ENCODE data around the gene SCAF4.
A peak's percentile ranks its signal among the peaks of the same experiment; 100 is the strongest.
"Not testable (repeated sequence)": the region's sequence is repeated elsewhere in the genome, so short reads cannot be mapped to it uniquely, and the experiment has no call there.

Gene SCAF4

GRCh38 chr21:31737586-31738397 lies 5.9 kb upstream of the SCAF4 start:
- not testable (repeated sequence) for DNase-seq (ENCODE audit: low read depth)

GRCh38 chr21:31735511-31735992 lies 3.6 kb upstream of the SCAF4 start:
- DNase-seq (ENCODE audit: low read depth) = no peak

- DNase-seq (ENCODE audit: low read depth) = no peak
These were observed 1.7 kb upstream of the SCAF4 start for GRCh38 chr21:31733551-31734149.

GRCh38 chr21:31732597-31733550 lies 956 bp upstream of the SCAF4 start:
- DNase-seq (ENCODE audit: low read depth) = no peak

GRCh38 chr21:31731056-31731856 lies 662 bp downstream of the SCAF4 start:
- DNase-seq (ENCODE audit: low read depth) = peak; percentile 36

GRCh38 chr21:31730712-31731055 lies 1.2 kb downstream of the SCAF4 start:
- DNase-seq (ENCODE audit: low read depth) = no peak

- DNase-seq (ENCODE audit: low read depth) = no peak
These were observed 2.1 kb downstream of the SCAF4 start for GRCh38 chr21:31729622-31730343.

GRCh38 chr21:31728952-31729351 lies 3.0 kb downstream of the SCAF4 start:
- no peak for DNase-seq (ENCODE audit: low read depth)

- DNase-seq (ENCODE audit: low read depth) = no peak
These were observed 3.7 kb downstream of the SCAF4 start for GRCh38 chr21:31728191-31728590.

- no peak for DNase-seq (ENCODE audit: low read depth)
These were observed 4.7 kb downstream of the SCAF4 start for GRCh38 chr21:31727181-31727580.

- no peak for DNase-seq (ENCODE audit: low read depth)
These were observed 5.5 kb downstream of the SCAF4 start for GRCh38 chr21:31726407-31726806.

GRCh38 chr21:31725202-31725839 lies 6.6 kb downstream of the SCAF4 start:
- DNase-seq (ENCODE audit: low read depth) = no peak

GRCh38 chr21:31724552-31724951 lies 7.4 kb downstream of the SCAF4 start:
- no peak for DNase-seq (ENCODE audit: low read depth)

- no peak for DNase-seq (ENCODE audit: low read depth)
These were observed 10.5 kb downstream of the SCAF4 start for GRCh38 chr21:31721381-31721780.

- no peak for DNase-seq (ENCODE audit: low read depth)
These were observed 11.2 kb downstream of the SCAF4 start for GRCh38 chr21:31720739-31721138.

GRCh38 chr21:31720330-31720729 lies 11.6 kb downstream of the SCAF4 start:
- no peak for DNase-seq (ENCODE audit: low read depth)

- no peak for DNase-seq (ENCODE audit: low read depth)
These were observed 15.8 kb downstream of the SCAF4 start for GRCh38 chr21:31716106-31716505.

- no peak for DNase-seq (ENCODE audit: low read depth)
These were observed 17.1 kb downstream of the SCAF4 start for GRCh38 chr21:31714741-31715365.

GRCh38 chr21:31713973-31714740 lies 17.8 kb downstream of the SCAF4 start:
- no peak for DNase-seq (ENCODE audit: low read depth)
